ENCODE measurements around the gene HYAL2.
A peak's percentile ranks its signal among the peaks of the same experiment; 100 is the strongest.

The HYAL2 gene

GRCh38 chr3:50271314-50271936 lies 51.1 kb downstream of the HYAL2 start:
- H3K14ac ChIP-seq (ENCODE audit: low read length): no peak overlapping the region
- H2BK15ac ChIP-seq (ENCODE audit: low read length): peak overlapping the region; percentile 2
- peaks cover 0 to under 1% of the 10 kb centered on the region in 2 donors for H3K9me3 ChIP-seq (replicated peaks in 1 of 2; ENCODE audit: control insufficient read depth in 2 of 2, insufficient read depth in 1 of 2, low read depth in 1 of 2, low read length in 2 of 2)
- no peak overlapping the region for H4K91ac ChIP-seq (ENCODE audit: low read depth, low read length, poor library complexity)
- peaks cover 3% of the 10 kb centered on the region for H3K79me1 ChIP-seq (ENCODE audit: low read depth, low read length)
- WGBS, 2 donors (ENCODE audit: extremely low coverage in 2 of 2, insufficient read length in 2 of 2, insufficient replicate concordance in 1 of 2): no CpG with 5 or more reads among the region's 10 CpGs
- no peak for DNase-seq (ENCODE audit: low spot score)
- H3K4me3 ChIP-seq (ENCODE audit: low read length in 2 of 2): no peak overlapping the region
- peak overlapping the region; percentile 15 for H3K18ac ChIP-seq (ENCODE audit: low read length)
- no peak overlapping the region for H2AFZ ChIP-seq (ENCODE audit: low read length)
- no peak overlapping the region for H3K9ac ChIP-seq (ENCODE audit: low read depth, low read length, poor library complexity)
- H2AK5ac ChIP-seq (ENCODE audit: low read depth, low read length): peak overlapping the region; percentile 99
- no peak overlapping the region for H2BK120ac ChIP-seq (ENCODE audit: low read depth, low read length)
- no peaks in the 10 kb centered on the region for H3K36me3 ChIP-seq (replicated peaks in 1 of 2; ENCODE audit: control insufficient read depth in 2 of 2, insufficient read depth in 2 of 2, low read length in 2 of 2)
- H3K4me2 ChIP-seq (ENCODE audit: insufficient read depth, low read length, poor library complexity, severe bottlenecking): no peak overlapping the region
- H4K8ac ChIP-seq (ENCODE audit: low read depth, low read length): no peak overlapping the region
- H3K4me1 ChIP-seq (ENCODE audit: control insufficient read depth in 2 of 2, insufficient read depth in 1 of 2, low read depth in 1 of 2, low read length in 2 of 2): peaks cover 30 to 42% of the 10 kb centered on the region in 2 donors
- peak overlapping the region; percentile 93 for H2BK5ac ChIP-seq (ENCODE audit: low read length)
- peak overlapping the region; percentile 47 for H2BK12ac ChIP-seq (ENCODE audit: low read length)
- no peak overlapping the region for H3K27ac ChIP-seq (replicated peaks; ENCODE audit: low read length)
- H3K27me3 ChIP-seq (ENCODE audit: control insufficient read depth in 3 of 3, insufficient read depth in 3 of 3, low read depth in 1 of 3, low read length in 3 of 3): peaks cover 9 to 34% (median 24%) of the 10 kb centered on the region in 3 experiments
- H3K23ac ChIP-seq (ENCODE audit: low read depth, low read length, poor library complexity): no peak overlapping the region
- no peak overlapping the region for H3K4ac ChIP-seq (ENCODE audit: low read length)

- Histone ChIP-seq H3K9ac (ENCODE audit: low read depth, low read length, poor library complexity) (no peak overlapping the region), H2BK120ac (ENCODE audit: low read depth, low read length) (peak overlapping the region; percentile 35), H3K27me3 (ENCODE audit: control insufficient read depth in 3 of 3, insufficient read depth in 3 of 3, low read depth in 1 of 3, low read length in 3 of 3) (peaks cover 9 to 26% (median 23%) of the 10 kb centered on the region in 3 experiments), H3K4me2 (ENCODE audit: insufficient read depth, low read length, poor library complexity, severe bottlenecking) (no peak overlapping the region), H3K23ac (ENCODE audit: low read depth, low read length, poor library complexity) (no peak overlapping the region), H3K4me1 (ENCODE audit: control insufficient read depth in 2 of 2, insufficient read depth in 1 of 2, low read depth in 1 of 2, low read length in 2 of 2) (peaks cover 30 to 49% of the 10 kb centered on the region in 2 donors), H3K14ac (ENCODE audit: low read length) (peak overlapping the region; percentile 47), H2BK5ac (ENCODE audit: low read length) (peak overlapping the region; percentile 93), H2AFZ (ENCODE audit: low read length) (no peak overlapping the region), H3K18ac (ENCODE audit: low read length) (peak overlapping the region; percentile 45), H3K9me3 (replicated peaks in 1 of 2; ENCODE audit: control insufficient read depth in 2 of 2, insufficient read depth in 1 of 2, low read depth in 1 of 2, low read length in 2 of 2) (no peaks in the 10 kb centered on the region), H2BK12ac (ENCODE audit: low read length) (peak overlapping the region; percentile 96), H2AK5ac (ENCODE audit: low read depth, low read length) (peak overlapping the region; percentile 99), H3K4ac (ENCODE audit: low read length) (no peak overlapping the region), H3K79me1 (ENCODE audit: low read depth, low read length) (peaks cover 2% of the 10 kb centered on the region), H3K4me3 (ENCODE audit: low read length in 2 of 2) (no peak overlapping the region), H4K8ac (ENCODE audit: low read depth, low read length) (no peak overlapping the region), H3K27ac (replicated peaks; ENCODE audit: low read length) (no peak overlapping the region), H3K36me3 (replicated peaks in 1 of 2; ENCODE audit: control insufficient read depth in 2 of 2, insufficient read depth in 2 of 2, low read length in 2 of 2) (no peaks in the 10 kb centered on the region), H4K91ac (ENCODE audit: low read depth, low read length, poor library complexity) (no peak overlapping the region), H2BK15ac (ENCODE audit: low read length) (peak overlapping the region; percentile 98)
- WGBS, 2 donors (ENCODE audit: extremely low coverage in 2 of 2, insufficient read length in 2 of 2, insufficient replicate concordance in 1 of 2): no CpG with 5 or more reads among the region's 19 CpGs
- DNase-seq (ENCODE audit: low spot score): no peak
Measured at GRCh38 chr3:50270422-50271224, 51.9 kb downstream of the HYAL2 start.

- H3K4ac ChIP-seq (ENCODE audit: low read length): peak overlapping the region; percentile 39
- peak overlapping the region; percentile 35 for H2BK120ac ChIP-seq (ENCODE audit: low read depth, low read length)
- no CpG with 5 or more reads among the region's 8 CpGs for WGBS, 2 donors (ENCODE audit: extremely low coverage in 2 of 2, insufficient read length in 2 of 2, insufficient replicate concordance in 1 of 2)
- peak overlapping the region; percentile 93 for H2BK5ac ChIP-seq (ENCODE audit: low read length)
- peak overlapping the region; percentile 91 for H3K18ac ChIP-seq (ENCODE audit: low read length)
- H4K91ac ChIP-seq (ENCODE audit: low read depth, low read length, poor library complexity): peak overlapping the region; percentile 93
- H3K27ac ChIP-seq (replicated peaks; ENCODE audit: low read length): no peak overlapping the region
- H3K4me2 ChIP-seq (ENCODE audit: insufficient read depth, low read length, poor library complexity, severe bottlenecking): no peak overlapping the region
- no peak overlapping the region for H3K4me3 ChIP-seq (ENCODE audit: low read length in 2 of 2)
- H3K36me3 ChIP-seq (replicated peaks in 1 of 2; ENCODE audit: control insufficient read depth in 2 of 2, insufficient read depth in 2 of 2, low read length in 2 of 2): no peaks in the 10 kb centered on the region
- no peak overlapping the region for H4K8ac ChIP-seq (ENCODE audit: low read depth, low read length)
- H3K9me3 ChIP-seq (replicated peaks in 1 of 2; ENCODE audit: control insufficient read depth in 2 of 2, insufficient read depth in 1 of 2, low read depth in 1 of 2, low read length in 2 of 2): no peaks in the 10 kb centered on the region
- peak overlapping the region; percentile 87 for H3K14ac ChIP-seq (ENCODE audit: low read length)
- peak overlapping the region; percentile 98 for H2BK15ac ChIP-seq (ENCODE audit: low read length)
- DNase-seq (ENCODE audit: low spot score): no peak
- peak overlapping the region; percentile 83 for H3K9ac ChIP-seq (ENCODE audit: low read depth, low read length, poor library complexity)
- no peak overlapping the region for H2AFZ ChIP-seq (ENCODE audit: low read length)
- peaks cover 7 to 20% (median 17%) of the 10 kb centered on the region in 3 experiments for H3K27me3 ChIP-seq (ENCODE audit: control insufficient read depth in 3 of 3, insufficient read depth in 3 of 3, low read depth in 1 of 3, low read length in 3 of 3)
- H3K79me1 ChIP-seq (ENCODE audit: low read depth, low read length): peaks cover 3% of the 10 kb centered on the region
- H3K4me1 ChIP-seq (ENCODE audit: control insufficient read depth in 2 of 2, insufficient read depth in 1 of 2, low read depth in 1 of 2, low read length in 2 of 2): peaks cover 37 to 52% of the 10 kb centered on the region in 2 donors
- H3K23ac ChIP-seq (ENCODE audit: low read depth, low read length, poor library complexity): no peak overlapping the region
- H2AK5ac ChIP-seq (ENCODE audit: low read depth, low read length): peak overlapping the region; percentile 99
- H2BK12ac ChIP-seq (ENCODE audit: low read length): peak overlapping the region; percentile 96
Measured at GRCh38 chr3:50269977-50270413, 52.5 kb downstream of the HYAL2 start.

- H3K9ac ChIP-seq (ENCODE audit: low read depth, low read length, poor library complexity): peak overlapping the region; percentile 83
- WGBS, 2 donors (ENCODE audit: extremely low coverage in 2 of 2, insufficient read length in 2 of 2, insufficient replicate concordance in 1 of 2): no CpG with 5 or more reads among the region's 4 CpGs
Measured at GRCh38 chr3:50269460-50269859, 53.1 kb downstream of the HYAL2 start.

More at GRCh38 chr3:50269460-50269859, 53.1 kb downstream of the HYAL2 start:
- Histone ChIP-seq H3K79me1 (ENCODE audit: low read depth, low read length) (peaks cover 3% of the 10 kb centered on the region), H3K4me1 (ENCODE audit: control insufficient read depth in 2 of 2, insufficient read depth in 1 of 2, low read depth in 1 of 2, low read length in 2 of 2) (peaks cover 37 to 50% of the 10 kb centered on the region in 2 donors), H3K27me3 (ENCODE audit: control insufficient read depth in 3 of 3, insufficient read depth in 3 of 3, low read depth in 1 of 3, low read length in 3 of 3) (peaks cover 6 to 15% (median 12%) of the 10 kb centered on the region in 3 experiments), H3K4ac (ENCODE audit: low read length) (peak overlapping the region; percentile 39), H2AK5ac (ENCODE audit: low read depth, low read length) (peak overlapping the region; percentile 99), H4K91ac (ENCODE audit: low read depth, low read length, poor library complexity) (peak overlapping the region; percentile 93), H3K23ac (ENCODE audit: low read depth, low read length, poor library complexity) (peak overlapping the region; percentile 26), H2BK12ac (ENCODE audit: low read length) (peak overlapping the region; percentile 96), H2BK5ac (ENCODE audit: low read length) (peak overlapping the region; percentile 93), H3K14ac (ENCODE audit: low read length) (peak overlapping the region; percentile 87), H2BK15ac (ENCODE audit: low read length) (peak overlapping the region; percentile 98), H2BK120ac (ENCODE audit: low read depth, low read length) (peak overlapping the region; percentile 35), H3K27ac (replicated peaks; ENCODE audit: low read length) (no peak overlapping the region), H3K4me3 (ENCODE audit: low read length in 2 of 2) (no peak overlapping the region), H3K36me3 (replicated peaks in 1 of 2; ENCODE audit: control insufficient read depth in 2 of 2, insufficient read depth in 2 of 2, low read length in 2 of 2) (no peaks in the 10 kb centered on the region), H4K8ac (ENCODE audit: low read depth, low read length) (no peak overlapping the region), H3K9me3 (replicated peaks in 1 of 2; ENCODE audit: control insufficient read depth in 2 of 2, insufficient read depth in 1 of 2, low read depth in 1 of 2, low read length in 2 of 2) (no peaks in the 10 kb centered on the region), H3K18ac (ENCODE audit: low read length) (peak overlapping the region; percentile 91), H2AFZ (ENCODE audit: low read length) (no peak overlapping the region), H3K4me2 (ENCODE audit: insufficient read depth, low read length, poor library complexity, severe bottlenecking) (no peak overlapping the region)
- no peak for DNase-seq (ENCODE audit: low spot score)
